NCI-H774 (cell line): ENCODE data around the gene CFAP126.
"Not testable (repeated sequence)": the region's sequence is repeated elsewhere in the genome, so short reads cannot be mapped to it uniquely, and the experiment has no call there.

Experiments
- DNase-seq: peaks from one replicate; lab custom pipeline; 2025; lab: John Stamatoyannopoulos, UW

CFAP126 gene

GRCh38 chr1:161381707-161382106 is 14.0 kb upstream of the CFAP126 start:
- no peak for DNase-seq

GRCh38 chr1:161379071-161379470 is 11.4 kb upstream of the CFAP126 start:
- DNase-seq: no peak

GRCh38 chr1:161378014-161378413 is 10.3 kb upstream of the CFAP126 start:
- DNase-seq: no peak

- no peak for DNase-seq
These were observed 6.7 kb upstream of the CFAP126 start for GRCh38 chr1:161374373-161374772.

- no peak for DNase-seq
These were observed 5.8 kb upstream of the CFAP126 start for GRCh38 chr1:161373442-161373841.

DNA sequence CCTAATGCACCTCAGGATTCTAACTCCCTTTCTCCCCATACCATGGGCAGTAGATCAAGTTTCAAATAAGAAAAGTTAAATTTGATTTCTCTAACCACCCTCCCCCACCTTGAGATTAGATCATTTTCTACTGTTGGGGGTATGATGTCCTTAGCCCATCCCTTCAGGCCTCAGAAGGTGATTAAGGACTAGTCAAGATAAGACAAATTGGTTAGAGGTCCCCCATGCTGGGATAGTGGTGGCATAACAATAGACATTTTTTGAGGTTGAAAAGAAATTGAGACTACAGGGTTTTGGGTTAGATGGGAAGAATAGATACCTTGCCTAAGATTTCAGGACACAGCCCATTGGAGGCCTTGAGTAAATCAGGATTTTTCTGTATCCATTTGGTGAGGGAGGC is 2.5 kb downstream of the CFAP126 start:
- DNase-seq: no peak

DNA sequence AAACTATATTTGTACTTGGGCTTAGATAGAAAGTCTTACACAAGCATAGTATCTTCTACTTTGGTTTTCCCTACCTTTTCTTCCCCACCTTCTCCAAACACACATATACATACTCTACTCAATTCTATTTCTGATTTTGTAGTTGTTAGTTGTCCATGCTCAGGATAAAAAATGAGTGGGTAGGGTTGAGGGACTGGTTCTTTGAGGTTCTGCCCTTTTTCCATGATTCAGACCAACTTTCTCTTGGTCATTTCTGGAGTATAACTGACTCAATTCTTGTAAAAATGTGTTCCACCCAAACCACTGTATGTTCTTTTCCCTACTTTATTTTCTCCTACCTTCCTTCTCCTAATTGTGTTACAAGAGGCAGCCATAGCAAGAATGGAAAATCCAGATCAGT is 3.3 kb downstream of the CFAP126 start:
- no peak for DNase-seq

DNA sequence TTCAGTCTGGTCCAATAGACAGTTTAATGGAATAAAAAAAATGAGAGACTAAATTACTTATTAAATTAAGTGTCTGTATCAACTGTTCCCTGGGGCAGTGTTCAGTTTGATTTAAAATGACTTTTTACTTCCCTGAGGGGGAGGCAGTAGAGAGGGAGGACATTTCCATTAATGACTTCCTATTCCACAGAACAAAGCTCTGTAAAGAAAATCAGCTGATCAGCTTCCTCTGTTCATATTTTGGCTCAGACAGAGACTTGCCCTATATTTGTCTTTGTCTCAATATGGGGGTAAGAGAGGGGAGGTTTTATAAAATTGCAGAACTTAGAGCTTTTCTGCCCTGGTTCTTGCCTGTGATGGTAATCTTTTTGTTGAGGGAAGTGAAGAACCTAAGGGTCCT is 8.4 kb downstream of the CFAP126 start:
- no peak for DNase-seq

DNA sequence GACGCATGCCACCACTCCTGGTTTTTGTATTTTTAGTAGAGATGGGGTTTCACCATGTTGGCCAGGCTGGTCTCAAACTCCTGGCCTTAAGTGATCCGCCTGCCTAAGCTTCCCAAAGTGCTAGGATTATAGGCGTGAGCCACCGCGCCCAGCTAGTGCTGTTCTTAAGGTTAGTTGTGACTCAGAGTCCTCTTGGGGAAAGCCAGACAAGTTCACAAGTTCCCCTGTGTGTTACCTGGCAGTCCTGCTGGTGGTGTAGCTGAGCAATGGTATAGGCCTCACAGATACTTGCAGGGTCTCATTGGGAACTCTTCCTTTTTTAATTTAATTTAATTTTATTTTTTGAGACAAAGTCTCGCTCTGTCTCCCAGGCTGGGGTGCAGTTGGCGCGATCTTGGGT is 10.6 kb downstream of the CFAP126 start:
- no peak for DNase-seq

- no peak for DNase-seq
These were observed 16.2 kb downstream of the CFAP126 start for GRCh38 chr1:161351482-161351881.

DNA sequence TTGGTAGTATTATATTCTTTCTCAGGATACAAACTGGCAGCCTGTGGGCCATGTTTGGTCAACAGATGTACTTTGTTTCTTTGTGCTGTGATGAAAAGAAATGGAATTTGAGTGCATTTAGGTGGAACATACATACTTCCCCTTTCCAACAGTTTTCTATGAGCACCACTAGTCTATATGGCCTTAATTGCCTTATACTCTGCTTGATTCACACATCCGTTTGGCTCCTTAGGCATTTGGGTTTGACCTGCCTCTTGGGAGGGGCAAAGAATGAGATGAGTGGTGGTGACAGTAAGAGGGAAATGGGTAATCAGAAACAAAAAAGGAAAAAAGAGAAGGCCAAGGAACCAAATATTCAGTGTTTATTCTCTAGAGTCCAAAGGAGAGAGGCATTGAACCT is 17.0 kb downstream of the CFAP126 start:
- DNase-seq: no peak

DNA sequence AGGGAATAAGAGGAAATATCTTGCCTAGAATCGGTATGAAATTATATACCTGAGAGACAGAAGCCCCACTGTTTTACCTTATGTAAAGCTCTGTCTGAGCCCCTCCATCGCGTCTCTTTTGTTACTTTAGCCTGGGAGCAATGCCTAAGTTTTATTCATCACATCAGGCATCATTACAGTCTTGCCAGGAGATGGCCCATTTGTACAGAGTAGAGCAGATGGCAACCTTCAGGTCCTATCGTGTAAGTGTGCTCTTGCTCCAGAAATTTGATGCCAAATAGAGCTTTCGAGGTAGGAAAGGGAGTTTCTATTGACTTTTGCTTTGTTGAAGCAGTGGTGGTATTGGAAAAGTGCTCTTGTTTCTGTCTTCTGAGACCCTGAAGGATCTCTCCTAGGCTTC is 24.9 kb downstream of the CFAP126 start:
- DNase-seq: no peak

DNA sequence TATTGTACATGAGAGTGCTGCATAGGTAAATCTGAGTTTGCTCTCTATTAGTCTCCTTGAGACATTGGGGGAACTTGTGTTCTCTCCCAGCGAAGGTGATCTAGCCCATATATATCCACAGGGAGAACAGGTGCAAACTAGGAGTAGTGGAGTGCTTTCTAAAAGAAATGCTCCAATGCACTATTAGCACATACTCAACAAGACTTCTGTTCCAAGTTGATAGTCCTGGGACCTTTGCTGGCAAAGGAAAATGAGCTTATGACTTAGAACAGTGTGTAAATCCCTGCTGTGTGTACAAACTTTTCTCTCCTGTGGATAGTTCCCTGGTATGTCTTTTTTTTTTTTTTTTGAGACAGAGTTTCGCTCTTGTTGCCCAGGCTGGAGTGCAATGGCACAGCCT is 25.5 kb downstream of the CFAP126 start:
- DNase-seq: no peak

DNA sequence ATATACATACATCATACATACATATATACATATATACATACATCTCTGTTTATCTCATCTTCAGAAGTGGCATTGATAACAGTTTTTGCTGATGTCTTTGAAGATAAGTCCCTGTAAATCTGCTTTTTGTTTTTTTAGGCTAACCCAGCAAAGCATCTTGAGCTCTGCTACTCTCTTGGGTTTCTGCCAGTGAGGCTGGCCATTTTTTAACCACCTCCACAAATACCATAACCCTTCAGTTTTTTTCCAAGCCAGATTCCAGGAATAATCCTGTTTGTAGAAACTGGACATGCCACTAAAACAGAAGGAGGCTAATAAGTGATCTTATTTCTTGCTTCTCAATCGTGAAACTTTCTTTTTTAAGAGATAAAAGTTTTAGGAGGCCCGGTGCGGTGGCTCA is 31.9 kb downstream of the CFAP126 start:
- no peak for DNase-seq

- no peak for DNase-seq
These were observed 34.5 kb downstream of the CFAP126 start for GRCh38 chr1:161333166-161333565.

DNA sequence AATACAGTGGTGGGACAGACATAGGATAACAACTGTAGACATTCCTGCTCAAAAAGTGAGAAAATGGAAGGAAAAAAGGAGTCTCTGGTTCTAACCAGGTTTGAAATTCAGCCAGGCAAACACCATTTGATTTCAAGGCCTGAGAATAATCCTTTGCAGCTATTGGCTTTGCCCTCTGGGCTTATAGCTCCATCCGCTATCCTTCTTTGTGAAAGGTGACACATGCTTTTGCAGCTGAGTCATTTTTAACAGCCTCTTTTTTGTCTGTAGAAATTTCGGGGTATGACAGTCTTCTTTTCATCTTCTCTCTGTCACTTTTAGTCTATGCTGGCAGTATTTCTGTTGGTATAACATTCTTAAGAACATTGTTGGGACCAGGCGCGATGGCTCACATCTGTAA is 37.3 kb downstream of the CFAP126 start:
- DNase-seq: no peak

GRCh38 chr1:161324020-161324419 is 43.7 kb downstream of the CFAP126 start:
- no peak for DNase-seq

- DNase-seq: not testable (repeated sequence)
These were observed 51.6 kb downstream of the CFAP126 start for GRCh38 chr1:161315841-161316674.
